T-helper 2 cell treated with Interferon-gamma antibody and Interleukin-4, amounts not matched to agents 100 ng/mL and 5 ng/mL, for 36 hours (primary cell): Measurements from ENCODE around the gene CD48. TPM values are rescaled to one million over a fixed set of nuclear protein-coding genes. Genes with fewer than 3 reads are reported as not detected.

ENCODE experiments used
- intact Hi-C: fragments of 100-400 bp; cut with micrococcal nuclease; formaldehyde crosslinking; loops from one replicate; pipeline ENCODE4 v1.15.1; 2023
- total RNA-seq: library from RNA; stranded (reverse); gene quantifications from 2 replicates; pipeline ENCODE4 v1.2.3, GENCODE V29; 2022

Gene CD48
- total RNA-seq, 1 donor from 2014 or later: 204 TPM

GRCh38 chr1:160681066-160681890 is 30.3 kb downstream of the CD48 start:
- intact Hi-C loops: loop anchor here (1.0 kb wide), 4 partner anchors 44 to 270 kb away; no protein-coding TSS in a partner anchor

GRCh38 chr1:160680399-160680798 is 31.2 kb downstream of the CD48 start:
- intact Hi-C loops: no loop called here

DNA sequence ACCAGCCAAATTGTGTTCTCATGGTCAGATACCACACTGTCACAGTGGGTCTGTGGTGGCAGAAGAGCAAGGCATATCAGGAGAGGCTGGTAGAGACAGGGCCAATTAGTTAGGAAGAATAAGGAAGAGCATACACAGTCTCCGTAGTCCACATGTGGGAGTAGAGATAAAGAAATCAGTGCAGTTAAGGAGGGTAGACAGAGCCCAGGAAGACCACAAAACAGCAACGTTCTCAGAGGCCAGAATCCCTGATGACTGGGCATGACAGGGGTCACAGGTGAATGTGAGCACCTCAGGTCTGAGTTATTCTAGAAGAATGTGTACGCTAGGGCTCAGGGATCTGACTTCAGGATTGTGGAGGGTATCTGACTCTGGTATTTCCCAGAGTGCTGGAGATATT is 31.7 kb downstream of the CD48 start:
- intact Hi-C loops: no loop called here

GRCh38 chr1:160676869-160677597 is 34.6 kb downstream of the CD48 start:
- intact Hi-C loops: no loop called here

- intact Hi-C loops: loop anchor here (1.0 to 2.0 kb wide), 2 partner anchors 11 to 53 kb away; no protein-coding TSS in a partner anchor
These were observed 35.8 kb downstream of the CD48 start for GRCh38 chr1:160675641-160676410.

GRCh38 chr1:160674415-160674814 is 37.2 kb downstream of the CD48 start:
- intact Hi-C loops: loop anchor here (2.0 kb wide), 1 partner anchor 52 kb away; no protein-coding TSS in a partner anchor

DNA sequence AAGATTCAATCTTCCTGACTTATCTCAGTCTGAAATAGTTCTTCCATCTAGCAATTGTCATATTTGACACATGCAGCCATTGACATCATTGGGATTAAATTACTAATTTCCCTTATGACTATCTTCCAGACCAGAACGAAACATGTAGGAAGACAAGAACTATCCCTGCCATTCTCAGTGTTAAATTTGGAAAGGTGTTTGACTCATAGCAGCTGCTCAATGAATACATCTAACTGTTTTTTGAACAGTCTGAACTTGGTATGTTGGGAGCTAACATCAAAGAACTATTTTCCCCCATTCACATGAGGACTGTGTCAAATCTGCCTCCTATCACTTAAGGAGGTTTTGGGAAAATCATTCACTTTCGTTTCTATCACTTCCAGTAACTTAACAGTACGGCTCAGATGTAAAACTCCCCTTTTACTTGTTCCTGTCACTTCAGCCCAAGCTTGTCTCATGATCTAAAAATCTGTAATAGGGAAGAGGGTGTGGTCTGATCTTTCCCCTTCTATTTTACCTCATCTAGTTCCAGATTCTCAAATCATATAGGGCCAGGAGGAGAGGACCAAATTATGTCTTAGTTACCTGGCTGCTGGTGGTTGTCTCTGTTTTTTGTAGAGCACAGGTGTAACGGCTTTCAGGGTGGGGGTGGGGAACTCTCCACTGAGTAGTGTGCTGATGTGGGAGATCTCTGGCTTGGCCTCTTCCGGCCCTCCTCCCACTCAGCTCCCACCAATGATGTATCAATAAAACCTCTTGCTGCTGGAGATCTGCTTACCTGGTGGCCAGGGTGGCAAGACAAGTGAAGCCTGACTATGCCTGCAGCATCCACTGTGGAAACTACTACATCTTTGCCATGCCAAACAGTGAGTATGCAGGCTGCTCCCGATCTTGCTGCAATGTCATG is 38.6 kb downstream of the CD48 start:
- intact Hi-C loops: no loop called here

- intact Hi-C loops: no loop called here
These were observed 39.8 kb downstream of the CD48 start for GRCh38 chr1:160671603-160672517.

GRCh38 chr1:160670701-160671100 is 40.9 kb downstream of the CD48 start:
- intact Hi-C loops: no loop called here

DNA sequence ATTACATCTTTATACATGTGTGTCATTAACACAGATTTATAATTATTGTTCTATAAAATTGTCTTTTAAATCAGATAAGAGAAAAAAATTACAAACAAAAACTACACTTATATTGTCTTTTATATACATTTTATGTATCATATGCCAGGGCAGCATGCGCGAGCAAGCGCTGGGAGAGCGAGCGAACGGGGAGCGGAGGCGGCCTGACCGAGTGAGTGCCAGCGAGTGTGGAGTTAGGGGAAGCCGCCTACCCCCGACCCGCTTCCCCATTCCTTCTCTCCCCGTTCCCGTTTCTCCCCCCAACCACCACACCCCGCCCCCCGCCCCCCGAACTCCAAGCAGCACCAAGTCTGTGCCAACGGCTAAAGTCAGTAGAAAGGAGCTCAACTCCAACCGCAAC is 41.8 kb downstream of the CD48 start:
- intact Hi-C loops: no loop called here

GRCh38 chr1:160669276-160669675 is 42.3 kb downstream of the CD48 start:
- intact Hi-C loops: no loop called here

DNA sequence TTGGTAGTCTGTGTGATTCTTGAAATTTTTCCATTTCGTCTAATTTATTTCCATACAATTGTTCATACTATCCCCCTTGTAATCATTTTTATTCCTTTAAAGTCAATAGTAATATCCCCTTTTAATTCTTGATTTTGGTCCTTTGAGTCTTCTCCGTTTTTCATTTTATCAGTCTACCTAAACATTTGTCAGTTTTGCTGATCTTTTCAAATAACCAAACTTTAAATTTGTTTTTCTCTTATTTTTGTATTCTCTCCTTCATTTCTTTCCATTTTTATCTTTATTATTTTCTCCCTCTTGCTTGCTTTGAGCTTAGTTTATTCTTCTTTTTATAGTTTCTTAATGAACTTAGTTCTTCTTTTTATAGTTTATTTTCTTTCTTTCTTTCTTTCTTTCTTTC is 43.7 kb downstream of the CD48 start:
- intact Hi-C loops: no loop called here

- intact Hi-C loops: no loop called here
These were observed 45.6 kb downstream of the CD48 start for GRCh38 chr1:160666079-160666442.

DNA sequence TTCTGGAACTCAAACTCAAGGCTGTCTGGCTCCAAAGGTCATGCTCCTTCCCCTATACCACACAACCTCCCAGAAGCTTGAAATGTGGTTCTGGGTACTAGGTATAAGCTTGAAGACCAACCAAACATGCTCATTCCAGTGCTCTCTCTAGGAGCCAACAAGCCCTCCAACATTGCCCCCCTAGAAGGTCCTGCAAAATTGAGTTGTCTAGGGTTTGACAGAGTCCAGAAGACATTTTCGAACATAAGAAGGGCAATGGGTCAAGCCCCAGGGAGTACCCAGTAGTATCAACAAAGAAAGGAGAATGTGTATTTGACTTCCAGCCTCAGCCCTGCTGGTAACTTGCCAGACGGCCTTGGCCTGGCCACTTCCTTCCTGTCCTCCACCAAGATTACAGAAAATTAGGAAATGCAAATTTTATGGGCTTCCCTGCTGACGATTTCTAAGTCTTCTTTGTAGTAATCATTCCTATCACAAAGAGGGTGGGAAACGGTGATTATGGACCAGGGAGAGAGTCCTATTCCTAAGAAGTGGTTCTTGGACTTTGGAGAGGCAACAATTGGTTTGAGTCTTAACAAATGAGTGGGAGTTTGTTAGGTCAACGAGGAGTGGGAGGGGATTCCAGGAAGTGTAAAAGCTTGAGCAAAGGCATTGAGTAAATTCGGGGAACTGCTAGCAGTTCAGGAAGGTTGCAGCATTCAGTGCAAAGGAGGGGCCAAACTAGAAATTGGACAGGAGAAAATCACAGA is 46.1 kb downstream of the CD48 start:
- intact Hi-C loops: loop anchor here (1.0 kb wide), 2 partner anchors 10 to 18 kb away; partner anchors contain the start of gene SLAMF1

DNA sequence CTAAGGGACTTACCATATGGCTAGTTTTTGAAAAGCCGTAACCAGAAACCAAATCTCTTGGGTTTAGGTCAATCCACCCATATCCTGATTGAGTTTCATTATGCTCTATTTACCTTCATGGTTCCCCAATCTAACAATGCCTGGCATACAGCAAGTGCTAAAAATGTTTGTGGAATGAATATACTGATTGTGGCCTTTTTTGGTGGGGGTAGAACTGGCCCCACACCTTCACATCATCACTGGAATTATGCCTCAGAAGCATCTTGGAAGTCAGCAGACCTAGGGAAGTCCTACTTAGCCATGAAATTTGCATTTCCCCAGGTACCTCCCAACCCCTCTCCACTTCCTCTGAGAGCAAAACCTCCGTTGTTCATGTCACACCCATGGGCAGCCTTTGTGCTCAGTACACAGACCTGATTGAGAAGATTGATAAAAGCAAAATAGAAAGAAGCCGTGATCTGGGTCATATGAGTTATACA is 47.0 kb downstream of the CD48 start:
- intact Hi-C loops: loop anchor here (1.0 kb wide), 2 partner anchors 11 to 17 kb away; partner anchors contain the start of gene SLAMF1

- intact Hi-C loops: no loop called here
These were observed 48.7 kb downstream of the CD48 start for GRCh38 chr1:160662910-160663309.

DNA sequence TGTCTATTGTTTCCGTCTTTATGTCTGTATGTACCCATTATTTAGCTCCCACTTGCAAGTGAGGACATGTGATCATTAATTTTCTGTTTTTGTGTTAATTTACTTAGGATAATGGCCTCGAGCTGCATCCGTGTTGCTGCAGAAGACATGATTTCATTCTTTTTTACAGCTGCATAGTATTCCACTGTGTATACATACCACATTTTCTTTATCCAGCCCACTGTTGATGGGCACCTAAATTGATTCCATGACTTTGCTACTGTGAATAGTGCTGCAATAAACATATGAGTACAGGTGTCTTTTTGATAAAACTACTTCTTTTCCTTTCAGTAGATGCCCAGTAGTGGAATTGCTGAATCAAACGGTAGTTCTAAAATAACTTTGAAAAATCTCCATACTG is 52.1 kb downstream of the CD48 start:
- intact Hi-C loops: no loop called here

- intact Hi-C loops: no loop called here
These were observed 52.8 kb downstream of the CD48 start for GRCh38 chr1:160658814-160659193.
